Measurements from ENCODE around the gene TBC1D5. TPM values are rescaled to one million over a fixed set of nuclear protein-coding genes. Genes with fewer than 3 reads are reported as not detected.

The TBC1D5 gene
- total and polyA plus RNA-seq, 2 of the 4 experiments (the other 2 are of a cell fraction): 16.4 to 57.0 TPM

- H3K27ac ChIP-seq (ENCODE audit: insufficient read depth, low read length): no peak overlapping the region
- no peak overlapping the region for H2AFZ ChIP-seq (replicated peaks; ENCODE audit: low read length, poor library complexity)
- H3K4me1 ChIP-seq (ENCODE audit: control insufficient read depth, insufficient read depth, low read length): no peaks in the 10 kb centered on the region
- no peak overlapping the region for H3K9ac ChIP-seq (ENCODE audit: low read depth, low read length)
- no peaks in the 10 kb centered on the region; the same call in 1 of the 2 replicates for H3K27me3 ChIP-seq (ENCODE audit: control insufficient read depth, insufficient read depth, low read length)
- H4K91ac ChIP-seq (ENCODE audit: insufficient read depth, low read depth, low read length): no peak overlapping the region
- ATAC-seq (ENCODE audit: low read depth) (no peak), DNase-seq (no peak)
- ChIA-PET CTCF (no interaction called here), POLR2A (ENCODE audit: unreplicated experiment) (no interaction called here)
- no peak overlapping the region for H3K14ac ChIP-seq (replicated peaks; ENCODE audit: low read depth, low read length)
- H4K20me1 ChIP-seq (ENCODE audit: insufficient read depth, low read length): no peaks in the 10 kb centered on the region
- no TSS peak for BruUV-seq (replicated peaks)
- no peak overlapping the region for H3K4me2 ChIP-seq (ENCODE audit: low read depth, low read length)
- TF ChIP-seq MXI1 (IDR thresholded peaks at IDR 0.05; ENCODE audit: borderline replicate concordance, low read depth, low read length) (no peak), POLR2A (IDR thresholded peaks at IDR 0.05; ENCODE audit: low read depth, low read length) (no peak), CTCF (conservative IDR thresholded peaks at IDR 0.05; ENCODE audit: low read depth, low read length) (no peak), ELK1 (IDR thresholded peaks at IDR 0.05; ENCODE audit: borderline replicate concordance, low read depth, low read length) (no peak), CEBPB (IDR thresholded peaks at IDR 0.05; ENCODE audit: low read depth, low read length) (no peak), CHD1 (IDR thresholded peaks at IDR 0.05; ENCODE audit: low read depth, low read length) (no peak), SMC3 (IDR thresholded peaks at IDR 0.05; ENCODE audit: low read depth, low read length) (no peak), RAD21 (IDR thresholded peaks at IDR 0.05; ENCODE audit: low read length) (no peak), FOS (IDR thresholded peaks at IDR 0.05; ENCODE audit: low read depth, low read length) (no peak), USF2 (IDR thresholded peaks at IDR 0.05; ENCODE audit: low read depth, low read length) (no peak), RFX5 (IDR thresholded peaks at IDR 0.05; ENCODE audit: low read depth, low read length) (no peak), MAZ (IDR thresholded peaks at IDR 0.05; ENCODE audit: borderline replicate concordance, low read depth, low read length) (no peak), RCOR1 (IDR thresholded peaks at IDR 0.05; ENCODE audit: insufficient replicate concordance, low read length) (no peak), NFE2L2 (IDR thresholded peaks at IDR 0.05; ENCODE audit: low read depth, low read length) (no peak), MAFK (IDR thresholded peaks at IDR 0.05; ENCODE audit: low read depth, low read length) (no peak)
- no peak overlapping the region for H4K5ac ChIP-seq (ENCODE audit: low read depth, low read length)
- H2BK20ac ChIP-seq (ENCODE audit: low read depth, low read length): no peak overlapping the region
- no peak overlapping the region for H3K18ac ChIP-seq (ENCODE audit: low read depth, low read length)
- H2BK5ac ChIP-seq (ENCODE audit: low read depth, low read length, poor library complexity, severe bottlenecking): no peak overlapping the region
- no peak overlapping the region for H3K23ac ChIP-seq (ENCODE audit: low read depth, low read length)
- H2AK9ac ChIP-seq (replicated peaks; ENCODE audit: low read depth, low read length, poor library complexity): no peak overlapping the region
- H2BK120ac ChIP-seq (ENCODE audit: low read depth, low read length): no peak overlapping the region
- in situ Hi-C loops (cut with MboI; ENCODE audit: low sequenced_read_pairs): no loop called here
- WGBS, 2 experiments (ENCODE audit: extremely low coverage in 2 of 2, insufficient read length in 1 of 2): no CpG with 5 or more reads among the region's 6 CpGs
- H4K8ac ChIP-seq (ENCODE audit: low read depth in 2 of 2, low read length in 2 of 2): no peak overlapping the region
- intact Hi-C loops (cut with micrococcal nuclease): loop anchor here (10.0 kb wide), 1 partner anchor 493 kb away; no protein-coding TSS in a partner anchor
- no peaks in the 10 kb centered on the region for H3K79me1 ChIP-seq (ENCODE audit: low read depth in 1 of 2, low read length in 2 of 2)
- no peak overlapping the region for H3K4me3 ChIP-seq (ENCODE audit: insufficient read depth, low read depth, low read length)
- no peaks in the 10 kb centered on the region for H3K9me3 ChIP-seq (ENCODE audit: control insufficient read depth, insufficient read depth, low read length)
- no peak overlapping the region for H2AK5ac ChIP-seq (ENCODE audit: low read depth, low read length)
- H3K4ac ChIP-seq (ENCODE audit: low read depth, low read length): no peak overlapping the region
- H3K36me3 ChIP-seq (ENCODE audit: control insufficient read depth, insufficient read depth, low read length): no peaks in the 10 kb centered on the region
- H3K56ac ChIP-seq (ENCODE audit: extremely low read depth, insufficient read depth, low read length): no peak overlapping the region
- H2BK15ac ChIP-seq (ENCODE audit: low read depth, low read length): no peak overlapping the region
- no peaks in the 10 kb centered on the region for H3K9me1 ChIP-seq (ENCODE audit: insufficient read depth, low read length)
- dilution Hi-C loops (cut with HindIII; ENCODE audit: low sequenced_read_pairs, unreplicated experiment): no loop called here
Observed at GRCh38 chr3:17747890-17748247, 5.4 kb upstream of the TBC1D5 start.

All from IMR-90 (cell line).